ENCODE data around the gene WDR5.

The WDR5 gene

GRCh38 chr9:134175808-134176598, 40.1 kb downstream of the WDR5 start:
- TF ChIP-seq POLR2AphosphoS5 (IDR thresholded peaks at IDR 0.05; ENCODE audit: low read depth, low read length) (no peak), PAX5 (IDR thresholded peaks at IDR 0.05; ENCODE audit: insufficient read depth, low read length, severe bottlenecking) (no peak), SPI1 (IDR thresholded peaks at IDR 0.05; ENCODE audit: low read depth, low read length) (no peak), POU2F2 (IDR thresholded peaks at IDR 0.05; ENCODE audit: low read depth, low read length) (no peak), POLR2A (IDR thresholded peaks at IDR 0.05; ENCODE audit: low read depth, low read length) (no peak), TAF1 (IDR thresholded peaks at IDR 0.05; ENCODE audit: low read depth, low read length) (no peak)
- DNase-seq (ENCODE audit: insufficient read length, low spot score) (no peak), FAIRE-seq (no peak)

GRCh38 chr9:134176599-134176968, 40.7 kb downstream of the WDR5 start:
- no peak for DNase-seq (ENCODE audit: insufficient read length, low spot score)
- TF ChIP-seq POU2F2 (IDR thresholded peaks at IDR 0.05; ENCODE audit: low read depth, low read length), result no peak
- FAIRE-seq, result no peak

DNA sequence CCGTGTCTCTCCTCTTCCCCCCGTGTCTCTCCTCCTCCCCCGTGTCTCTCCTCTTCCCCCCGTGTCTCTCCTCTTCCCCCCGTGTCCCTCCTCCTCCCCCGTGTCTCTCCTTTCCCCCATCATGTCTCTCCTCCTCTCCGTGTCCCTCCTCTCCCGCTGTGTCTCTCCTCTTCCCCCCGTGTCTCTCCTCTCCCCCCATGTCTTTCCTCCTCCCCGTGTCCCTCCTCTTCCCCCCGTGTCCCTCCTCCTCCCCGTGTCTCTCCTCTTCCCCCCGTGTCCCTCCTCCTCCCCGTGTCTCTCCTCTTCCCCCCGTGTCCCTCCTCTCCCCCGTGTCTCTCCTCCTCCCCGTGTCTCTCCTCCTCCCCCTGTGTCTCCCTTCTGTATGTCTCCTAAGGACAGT, 41.3 kb downstream of the WDR5 start:
- DNase-seq (ENCODE audit: insufficient read length, low spot score) (no peak), FAIRE-seq (no peak)
- TF ChIP-seq TAF1 (IDR thresholded peaks at IDR 0.05; ENCODE audit: low read depth, low read length) (no peak), PAX5 (IDR thresholded peaks at IDR 0.05; ENCODE audit: insufficient read depth, low read length, severe bottlenecking) (no peak), SPI1 (IDR thresholded peaks at IDR 0.05; ENCODE audit: low read depth, low read length) (no peak), POU2F2 (IDR thresholded peaks at IDR 0.05; ENCODE audit: low read depth, low read length) (no peak), POLR2A (IDR thresholded peaks at IDR 0.05; ENCODE audit: low read depth, low read length) (no peak), POLR2AphosphoS5 (IDR thresholded peaks at IDR 0.05; ENCODE audit: low read depth, low read length) (no peak)

DNA sequence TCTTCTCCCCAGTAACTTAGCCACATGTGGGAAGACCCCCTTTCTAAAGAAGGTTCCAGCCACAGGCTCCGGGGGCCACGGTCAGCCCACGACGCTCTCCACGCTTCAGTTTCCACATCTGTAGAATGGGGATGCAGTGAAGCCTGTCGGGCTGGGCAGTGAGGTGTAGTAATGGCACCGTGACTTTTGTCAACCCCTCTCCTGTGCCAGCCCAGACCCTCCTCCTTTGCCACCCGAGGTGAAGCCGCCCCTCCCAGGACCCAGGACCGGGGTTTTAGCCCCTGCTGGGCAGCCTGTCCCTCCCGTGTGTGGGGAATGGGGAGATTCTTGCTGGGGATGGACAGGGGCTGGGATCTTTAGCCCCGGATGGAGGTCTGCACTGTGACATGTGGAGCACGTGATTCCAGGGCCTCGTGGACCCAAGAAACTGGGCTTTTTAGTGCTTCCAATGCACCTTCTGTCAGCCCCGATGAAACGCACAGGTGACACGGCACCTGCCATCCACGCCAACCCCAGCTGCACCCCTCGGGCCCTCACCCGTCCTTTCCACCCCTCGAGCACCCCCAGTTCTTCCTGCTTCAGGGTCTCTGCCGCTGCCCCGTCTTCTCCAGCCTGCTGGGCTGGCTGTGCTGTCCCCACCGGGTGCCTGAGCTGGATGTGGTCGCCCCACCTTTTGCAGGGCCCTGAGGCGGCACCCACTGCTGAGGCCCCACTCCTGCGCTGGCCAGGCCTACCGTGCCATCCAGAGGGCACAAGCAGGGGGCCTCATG, 41.9 kb downstream of the WDR5 start:
- TF ChIP-seq POU2F2 (IDR thresholded peaks at IDR 0.05; ENCODE audit: low read depth, low read length) (no peak), POLR2AphosphoS5 (IDR thresholded peaks at IDR 0.05; ENCODE audit: low read depth, low read length) (no peak), TAF1 (IDR thresholded peaks at IDR 0.05; ENCODE audit: low read depth, low read length) (no peak), POLR2A (IDR thresholded peaks at IDR 0.05; ENCODE audit: low read depth, low read length) (no peak), SPI1 (IDR thresholded peaks at IDR 0.05; ENCODE audit: low read depth, low read length) (no peak), PAX5 (IDR thresholded peaks at IDR 0.05; ENCODE audit: insufficient read depth, low read length, severe bottlenecking) (no peak)
- DNase-seq (ENCODE audit: insufficient read length, low spot score) (no peak), FAIRE-seq (no peak)

- no peak for FAIRE-seq
- no peak for TF ChIP-seq POLR2AphosphoS5 (IDR thresholded peaks at IDR 0.05; ENCODE audit: low read depth, low read length)
- TF ChIP-seq POU2F2 (IDR thresholded peaks at IDR 0.05; ENCODE audit: low read depth, low read length), result no peak
- no peak for TF ChIP-seq TAF1 (IDR thresholded peaks at IDR 0.05; ENCODE audit: low read depth, low read length)
- no peak for TF ChIP-seq PAX5 (IDR thresholded peaks at IDR 0.05; ENCODE audit: insufficient read depth, low read length, severe bottlenecking)
- TF ChIP-seq POLR2A (IDR thresholded peaks at IDR 0.05; ENCODE audit: low read depth, low read length), result no peak
- TF ChIP-seq SPI1 (IDR thresholded peaks at IDR 0.05; ENCODE audit: low read depth, low read length), result no peak
Measured at GRCh38 chr9:134178394-134178767, 42.5 kb downstream of the WDR5 start.

GRCh38 chr9:134178768-134179551, 43.1 kb downstream of the WDR5 start:
- FAIRE-seq, result no peak
- no peak for TF ChIP-seq TAF1 (IDR thresholded peaks at IDR 0.05; ENCODE audit: low read depth, low read length)
- no peak for TF ChIP-seq POLR2A (IDR thresholded peaks at IDR 0.05; ENCODE audit: low read depth, low read length)
- TF ChIP-seq POLR2AphosphoS5 (IDR thresholded peaks at IDR 0.05; ENCODE audit: low read depth, low read length), result no peak
- TF ChIP-seq POU2F2 (IDR thresholded peaks at IDR 0.05; ENCODE audit: low read depth, low read length), result no peak
- no peak for TF ChIP-seq PAX5 (IDR thresholded peaks at IDR 0.05; ENCODE audit: insufficient read depth, low read length, severe bottlenecking)
- DNase-seq (ENCODE audit: insufficient read length, low spot score), result peak; percentile 7

More at GRCh38 chr9:134178394-134178767, 42.5 kb downstream of the WDR5 start:
- no peak for DNase-seq (ENCODE audit: insufficient read length, low spot score)

DNA sequence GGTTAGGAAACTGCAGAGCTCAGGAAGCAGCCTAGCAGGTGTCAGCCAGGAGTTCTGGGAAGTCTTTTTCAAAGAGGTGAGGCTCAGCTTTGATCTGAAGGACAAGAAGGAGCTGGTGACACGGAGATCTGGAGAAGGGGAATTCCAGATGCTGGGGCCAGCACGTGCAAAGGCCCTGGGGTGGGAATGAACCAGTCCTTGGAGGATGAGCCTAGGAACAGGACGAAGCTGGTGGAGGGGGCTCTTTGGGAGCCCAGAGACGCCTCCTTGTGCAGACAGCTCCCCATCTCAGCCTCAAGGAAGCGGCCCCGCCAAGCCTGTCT, 43.7 kb downstream of the WDR5 start:
- no peak for TF ChIP-seq PAX5 (IDR thresholded peaks at IDR 0.05; ENCODE audit: insufficient read depth, low read length, severe bottlenecking)
- no peak for TF ChIP-seq POLR2A (IDR thresholded peaks at IDR 0.05; ENCODE audit: low read depth, low read length)
- TF ChIP-seq POLR2AphosphoS5 (IDR thresholded peaks at IDR 0.05; ENCODE audit: low read depth, low read length), result no peak
- no peak for TF ChIP-seq TAF1 (IDR thresholded peaks at IDR 0.05; ENCODE audit: low read depth, low read length)
- no peak for TF ChIP-seq POU2F2 (IDR thresholded peaks at IDR 0.05; ENCODE audit: low read depth, low read length)
- TF ChIP-seq SPI1 (IDR thresholded peaks at IDR 0.05; ENCODE audit: low read depth, low read length), result no peak
- no peak for FAIRE-seq
- DNase-seq (ENCODE audit: insufficient read length, low spot score), result peak; percentile 5

DNA sequence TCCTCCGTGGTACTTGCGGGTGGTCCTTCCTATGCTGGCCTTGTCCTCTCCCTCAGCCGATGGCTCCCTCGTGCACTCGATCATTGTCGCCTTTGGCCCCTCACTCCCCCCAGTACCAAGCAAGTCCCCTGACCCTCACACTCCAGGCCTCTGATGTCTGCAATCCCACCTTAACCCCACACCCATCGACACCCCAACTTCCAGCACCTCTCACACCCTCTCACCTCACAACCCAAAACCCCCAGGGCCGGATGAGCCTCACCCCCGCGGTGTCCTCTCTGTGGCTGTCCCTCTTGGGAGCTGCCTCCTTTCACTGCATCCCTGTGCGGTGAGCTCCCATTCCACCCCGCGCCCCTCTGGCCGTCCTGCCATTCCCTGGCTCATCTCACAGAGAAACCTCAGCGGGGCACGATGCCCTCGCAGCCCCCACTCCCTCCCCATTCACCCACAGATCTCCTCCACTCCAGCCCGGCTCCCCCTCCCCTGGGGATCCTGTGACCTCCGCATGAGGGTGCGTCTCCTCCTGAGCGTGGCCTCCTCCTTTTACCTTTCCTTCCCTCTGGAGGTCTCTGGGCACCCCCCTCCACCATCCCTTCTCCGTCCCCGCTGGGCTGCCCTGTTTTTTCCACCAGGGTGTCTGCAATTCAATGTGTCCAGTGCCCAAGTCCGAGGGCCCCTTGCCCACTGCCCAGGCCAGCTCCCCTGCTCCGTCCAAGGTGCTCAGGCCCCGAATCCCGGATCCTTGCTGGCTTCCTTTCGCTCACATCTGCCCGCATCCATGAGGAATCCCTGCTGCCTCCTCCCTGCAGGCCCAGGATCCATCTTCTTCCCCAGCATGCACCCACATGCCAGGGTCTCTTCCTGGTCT, 44.3 kb downstream of the WDR5 start:
- FAIRE-seq (no peak), DNase-seq (ENCODE audit: insufficient read length, low spot score) (peak; percentile 5)
- TF ChIP-seq SPI1 (IDR thresholded peaks at IDR 0.05; ENCODE audit: low read depth, low read length) (no peak), TAF1 (IDR thresholded peaks at IDR 0.05; ENCODE audit: low read depth, low read length) (no peak), PAX5 (IDR thresholded peaks at IDR 0.05; ENCODE audit: insufficient read depth, low read length, severe bottlenecking) (no peak), POLR2AphosphoS5 (IDR thresholded peaks at IDR 0.05; ENCODE audit: low read depth, low read length) (no peak), POLR2A (IDR thresholded peaks at IDR 0.05; ENCODE audit: low read depth, low read length) (no peak), POU2F2 (IDR thresholded peaks at IDR 0.05; ENCODE audit: low read depth, low read length) (no peak)

Measured in GM12891 (cell line).